Spleen (tissue), 7 donors: ENCODE results near the gene RNF26.

Experiments
- CTCF ChIP-seq, 11 experiments: fragments of 200-600 bp in 7 of 11; fragments of 450-650 bp in 4 of 11; sonication (generic) in 4 of 11; IDR thresholded peaks in 8 of 11; conservative IDR thresholded peaks in 3 of 11; 1 replicate in 7 of 11; 2 replicates in 4 of 11; pipeline versions ENCODE4 v1.4.0 to v1.8.0; 2016 to 2021; ENCODE audit warnings: antibody characterized with exemption in 11 of 11, inconsistent platforms in 4 of 11, mild to moderate bottlenecking in 1 of 11
- POLR2A ChIP-seq, 3 donors: fragments of 450-650 bp; IDR thresholded peaks; one replicate each; pipeline ENCODE4 v1.5.1; 2017; ENCODE audit warnings: antibody characterized with exemption in 3 of 3, mild to moderate bottlenecking in 1 of 3
- POLR2AphosphoS5 ChIP-seq, 3 donors: sonication (generic); formaldehyde crosslinking; IDR thresholded peaks; one replicate each; pipeline ENCODE4 v1.5.1; 2017; ENCODE audit warnings: antibody characterized with exemption in 3 of 3
- donor health status: DM: no; HTN: no; CAD: no; lungs with moderate emphysema.
- donor health status: DM: no; HTN: no; CAD: no.
- donor health status: DM: no; HTN: no; CAD: no.

GRCh38 chr11:119316729-119317591, 17.4 kb upstream of the RNF26 start, which contains the start of gene MCAM:
- no peak for TF ChIP-seq CTCF (IDR thresholded peaks at IDR 0.05 in 8 of 11, conservative IDR thresholded peaks at IDR 0.05 in 3 of 11)
- TF ChIP-seq POLR2AphosphoS5 (IDR thresholded peaks at IDR 0.05) = peak in 2 of 3 donors; percentile 18 to 60
- no peak for TF ChIP-seq POLR2A (IDR thresholded peaks at IDR 0.05)
